GM12878 (cell line): ENCODE results near the gene CLRN1. TPM values are rescaled to one million over a fixed set of nuclear protein-coding genes. Genes with fewer than 3 reads are reported as not detected.

Experiments used
- ATAC-seq: fragments of 200-7000 bp; cut with Tn5 transposase; 3 replicates; pipeline ENCODE4 v1.9.1; 2020; ENCODE audit warnings: mild to moderate bottlenecking, moderate library complexity
- BruUV-seq: library from RNA; stranded (reverse); fragments of 400-500 nt; replicated peaks from 2 replicates; lab custom pipeline; 2021; lab: Mats Ljungman, UMichigan
- CTCF ChIA-PET: fragments of 300-600 bp; sonication (Branson Sonifier 250); formaldehyde crosslinking; extraction: SDS; loops from one replicate; lab custom pipeline; 2021; ENCODE audit warnings: inconsistent platforms; lab: Yijun Ruan, JAX
- POLR2A ChIA-PET: fragments of 350-600 bp; formaldehyde crosslinking; extraction: SDS; loops from one replicate; lab custom pipeline; 2021; ENCODE audit warnings: inconsistent platforms; lab: Charles Lee
- RAD21 ChIA-PET: fragments of 300-600 bp; sonication (Branson Sonifier 250); formaldehyde crosslinking; loops from one replicate; lab custom pipeline; 2023; ENCODE audit warnings: antibody characterized with exemption; ENCODE audit not compliant: unreplicated experiment; lab: Charles Lee
- SMC1A ChIA-PET: fragments of 300-600 bp; sonication (Branson Sonifier 250); formaldehyde crosslinking; loops from one replicate; lab custom pipeline; 2023; ENCODE audit not compliant: unreplicated experiment, uncharacterized antibody; lab: Charles Lee
- DNase-seq: peaks from one replicate; pipeline ENCODE4 v3.0.0-alpha.2; 2011; ENCODE audit warnings: low read depth, low spot score
- FAIRE-seq: peaks from 3 replicates; lab custom pipeline; 2011; peaks lifted over from hg19 to GRCh38; lab: Jason Lieb, UNC
- H2AFZ ChIP-seq: 2 replicates; pipeline ENCODE4 v1.6.0; 2011; ENCODE audit warnings: low read depth, low read length, control low read depth; ENCODE audit not compliant: control insufficient read depth
- H3K27ac ChIP-seq: 2 replicates; pipeline ENCODE4 v1.5.1; 2011; ENCODE audit warnings: control low read depth; ENCODE audit not compliant: control insufficient read depth, insufficient read depth
- H3K27me3 ChIP-seq, 2 experiments: replicated peaks in 1 of 2; 2 replicates each; pipeline versions ENCODE4 v1.6.0 to v1.6.1; 2011; ENCODE audit warnings: low read length in 1 of 2; ENCODE audit not compliant: control insufficient read depth in 2 of 2, insufficient read depth in 2 of 2
- H3K36me3 ChIP-seq, 2 experiments: 2 replicates each; pipeline ENCODE4 v1.5.1; 2011; ENCODE audit warnings: low read length in 1 of 2; ENCODE audit not compliant: control insufficient read depth in 2 of 2, insufficient read depth in 2 of 2
- H3K4me1 ChIP-seq: 2 replicates; pipeline ENCODE4 v1.6.1; 2011; ENCODE audit warnings: mild to moderate bottlenecking, low read length, moderate library complexity, mixed read lengths; ENCODE audit not compliant: control insufficient read depth, insufficient read depth
- H3K4me2 ChIP-seq: 2 replicates; pipeline ENCODE4 v1.6.0; 2011; ENCODE audit warnings: control low read depth; ENCODE audit not compliant: control insufficient read depth, insufficient read depth
- H3K4me3 ChIP-seq: fragments of 200-600 bp; sonication (generic); 2 replicates; pipeline ENCODE4 v1.5.1; 2016
- H3K79me2 ChIP-seq: 2 replicates; pipeline ENCODE4 v1.6.0; 2011; ENCODE audit warnings: low read length; ENCODE audit not compliant: control insufficient read depth, insufficient read depth
- H3K9ac ChIP-seq: 2 replicates; pipeline ENCODE4 v1.8.0; 2011; ENCODE audit warnings: low read length, control low read depth, mixed read lengths; ENCODE audit not compliant: control insufficient read depth, insufficient read depth
- H3K9me3 ChIP-seq: replicated peaks from 3 replicates; pipeline ENCODE4 v1.5.1; 2011; ENCODE audit warnings: mild to moderate bottlenecking, low read length; ENCODE audit not compliant: control insufficient read depth, insufficient read depth
- H4K20me1 ChIP-seq: 2 replicates; pipeline ENCODE4 v1.6.0; 2011; ENCODE audit not compliant: control insufficient read depth, insufficient read depth
- CEBPZ ChIP-seq: fragments of 150-350 bp; IDR thresholded peaks from 2 replicates; pipeline ENCODE4 v1.6.1; 2016; ENCODE audit warnings: low read depth, low read length
- CHD2 ChIP-seq: IDR thresholded peaks from 2 replicates; pipeline ENCODE4 v1.6.1; 2011; ENCODE audit warnings: low read depth, low read length, improper control_type of control experiment, borderline replicate concordance
- E2F8 ChIP-seq: fragments of 450-650 bp; IDR thresholded peaks from 2 replicates; pipeline ENCODE4 v1.6.1; 2018; ENCODE audit warnings: mild to moderate bottlenecking, low read depth, moderate library complexity; ENCODE audit not compliant: partially characterized antibody
- ELK1 ChIP-seq: IDR thresholded peaks from 2 replicates; pipeline ENCODE4 v1.6.1; 2012; ENCODE audit warnings: low read depth, low read length, improper control_type of control experiment
- GATAD2B ChIP-seq: fragments of 450-650 bp; conservative IDR thresholded peaks from 2 replicates; pipeline ENCODE4 v1.6.1; 2017; ENCODE audit warnings: low read depth, mild to moderate bottlenecking, moderate library complexity
- HCFC1 ChIP-seq: fragments of 150-350 bp; IDR thresholded peaks from 2 replicates; pipeline ENCODE4 v1.6.1; 2014; ENCODE audit warnings: low read length
- IRF5 ChIP-seq: fragments of 450-650 bp; IDR thresholded peaks from 2 replicates; pipeline ENCODE4 v1.6.1; 2017; ENCODE audit warnings: borderline replicate concordance
- KAT2A ChIP-seq: conservative IDR thresholded peaks from 2 replicates; pipeline ENCODE4 v1.6.1; 2011; ENCODE audit warnings: low read depth, low read length; ENCODE audit not compliant: control insufficient read depth
- KLF5 ChIP-seq: fragments of 450-650 bp; IDR thresholded peaks from 2 replicates; pipeline ENCODE4 v1.6.1; 2014; ENCODE audit warnings: mild to moderate bottlenecking; ENCODE audit not compliant: partially characterized antibody
- NFIC ChIP-seq: IDR thresholded peaks from 2 replicates; pipeline ENCODE4 v1.6.1; 2012; ENCODE audit warnings: low read depth, mild to moderate bottlenecking, inconsistent platforms, low read length, moderate library complexity
- NKRF ChIP-seq: fragments of 450-650 bp; conservative IDR thresholded peaks from 2 replicates; pipeline ENCODE4 v1.6.1; 2017; ENCODE audit warnings: mild to moderate bottlenecking, moderate library complexity
- SUZ12 ChIP-seq: fragments of 200-600 bp; sonication (generic); IDR thresholded peaks from one replicate; pipeline ENCODE4 v1.6.1; 2018; ENCODE audit warnings: antibody characterized with exemption, mild to moderate bottlenecking; ENCODE audit not compliant: unreplicated experiment
- ZBED1 ChIP-seq: IDR thresholded peaks from 2 replicates; pipeline ENCODE4 v1.6.1; 2016; ENCODE audit warnings: borderline replicate concordance
- ZNF274 ChIP-seq: IDR thresholded peaks from one replicate; pipeline ENCODE4 v1.8.0; 2011; ENCODE audit not compliant: insufficient read length, insufficient read depth
- WGBS: methylation state at CpG from one replicate; pipeline ENCODE4 v1.1.6; 2016; ENCODE audit warnings: low lambda C conversion rate; ENCODE audit not compliant: insufficient replicate concordance, insufficient coverage; ENCODE audit errors: missing lambda C conversion rate; 5-methylcytosine and 5-hydroxymethylcytosine counted together
- in situ Hi-C: fragments of 300-500 bp; cut with MboI; formaldehyde crosslinking; loops from 9 replicates; pipeline ENCODE4 v1.14.3; 2018; ENCODE audit warnings: mixed read lengths
- intact Hi-C: fragments of 100-400 bp; cut with micrococcal nuclease; formaldehyde crosslinking; loops from one replicate; pipeline ENCODE4 v1.14.2; 2022; ENCODE audit not compliant: unreplicated experiment
- polyA plus RNA-seq, 11 experiments: library from polyadenylated mRNA; depleted of rRNA in 4 of 11; unstranded in 6 of 11; stranded (reverse) in 5 of 11; fragments of >200 nt; fragmentation: Nextera tagmentation in 4 of 11; fragmentation: Illumina TruSeq in 1 of 11; extraction: Ambion mirVana in 4 of 11; extraction: Trizol in 1 of 11; gene quantifications; 1 replicate in 1 of 11; 2 replicates in 10 of 11; pipeline versions ENCODE4 v1.2.1 to v1.2.3, GENCODE V29; 2011 to 2016; ENCODE audit warnings: inconsistent platforms in 2 of 11, missing spikeins in 2 of 11, low read depth in 1 of 11
- total RNA-seq, 4 experiments: library from RNA; depleted of rRNA in 3 of 4; stranded (reverse); fragments of >200 nt in 3 of 4; fragmentation: Illumina TruSeq in 1 of 4; extraction: Trizol in 1 of 4; gene quantifications; 2 replicates each; pipeline versions ENCODE4 v1.2.1 to v1.2.3, GENCODE V29; 2013 to 2021

The CLRN1 gene
- total and polyA plus RNA-seq, 10 of the 15 experiments (the other 5 are each of a cell fraction or from before 2014, with no cell fraction given) = not detected

GRCh38 chr3:150920236-150920635 lies 52.3 kb downstream of the CLRN1 start:
- ChIA-PET RAD21 (no interaction called here), POLR2A (no interaction called here), CTCF (no interaction called here), SMC1A (no interaction called here)
- H3K4me2 ChIP-seq = no peak overlapping the region
- no peaks in the 10 kb centered on the region for H3K79me2 ChIP-seq
- WGBS = 2% methylated on average over 2 of the region's 2 CpGs
- ATAC-seq = no peak
- FAIRE-seq = no peak
- H3K4me3 ChIP-seq = no peak overlapping the region
- BruUV-seq = no TSS peak
- no peaks in the 10 kb centered on the region for H4K20me1 ChIP-seq
- no peak overlapping the region for H3K9ac ChIP-seq
- no peak overlapping the region for H3K27ac ChIP-seq
- in situ Hi-C loops = loop anchor here (10.0 kb wide), 1 partner anchor 225 kb away; no protein-coding TSS in a partner anchor
- no peaks in the 10 kb centered on the region; a peak in 1 of 4 replicates for H3K27me3 ChIP-seq
- H3K9me3 ChIP-seq = no peaks in the 10 kb centered on the region
- H3K36me3 ChIP-seq = no peaks in the 10 kb centered on the region
- no peak for DNase-seq
- H2AFZ ChIP-seq = no peak overlapping the region
- TF ChIP-seq GATAD2B = no peak
- TF ChIP-seq IRF5 = no peak
- TF ChIP-seq ZNF274 = no peak
- TF ChIP-seq CHD2 = no peak
- TF ChIP-seq E2F8 = no peak
- TF ChIP-seq SUZ12 = no peak
- TF ChIP-seq HCFC1 = no peak
- TF ChIP-seq KLF5 = no peak
- TF ChIP-seq NKRF = no peak
- no peak for TF ChIP-seq ELK1
- no peak for TF ChIP-seq NFIC
- TF ChIP-seq KAT2A = no peak
- no peak for TF ChIP-seq ZBED1
- TF ChIP-seq CEBPZ = no peak
- no peaks in the 10 kb centered on the region for H3K4me1 ChIP-seq
- intact Hi-C loops = no loop called here
